ENCODE results near the gene NR1H2. TPM values are rescaled to one million over a fixed set of nuclear protein-coding genes. Genes with fewer than 3 reads are reported as not detected.

Gene NR1H2
- total and polyA plus RNA-seq, 2 experiments from 2014 or later = 41.4 to 55.9 TPM

DNA sequence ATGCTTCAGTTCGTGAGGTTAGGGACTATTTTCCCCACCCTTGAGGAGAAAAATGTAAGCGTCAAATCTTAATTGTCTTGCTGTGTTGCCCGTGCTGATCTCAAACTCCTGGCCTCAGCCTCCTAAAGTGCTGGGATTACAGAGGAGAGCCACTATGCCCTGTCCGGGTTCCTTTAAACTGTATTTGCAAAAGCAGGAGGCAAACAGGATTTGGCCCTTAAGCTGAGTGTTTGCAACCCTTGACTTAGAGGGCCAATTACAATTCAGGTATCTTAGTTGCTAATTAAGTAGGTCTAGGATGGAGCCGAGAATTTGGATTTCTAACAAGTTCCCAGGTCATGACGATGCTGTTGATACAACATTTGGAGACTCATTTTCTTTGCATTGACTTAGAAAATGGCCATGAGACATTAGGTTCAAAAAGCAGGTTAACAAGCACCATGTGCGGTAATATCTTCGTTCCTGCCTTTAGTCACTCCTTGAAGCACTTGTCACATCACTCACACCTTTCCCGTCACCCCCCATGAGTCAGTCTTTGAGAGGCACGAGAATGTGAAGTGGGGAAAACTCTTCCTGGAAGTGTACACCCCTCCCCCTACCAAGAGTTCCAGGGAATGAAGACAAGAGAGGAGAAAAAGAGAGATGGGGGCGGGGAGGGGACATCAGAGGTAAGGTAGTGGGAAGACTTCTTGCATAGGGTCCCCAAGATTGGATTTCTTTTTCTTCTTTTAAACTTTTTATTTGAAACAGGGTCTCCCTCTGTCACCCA lies 13.4 kb upstream of the NR1H2 start:
- Histone ChIP-seq H3K27me3 (no peaks in the 10 kb centered on the region), H2AFZ (no peak overlapping the region), H3K79me2 (no peaks in the 10 kb centered on the region), H3K36me3 (replicated peaks; ENCODE audit: insufficient read depth, low read depth) (no peaks in the 10 kb centered on the region), H3K9me2 (replicated peaks; ENCODE audit: insufficient read depth) (no peaks in the 10 kb centered on the region), H3K4me1 (ENCODE audit: insufficient read depth) (no peaks in the 10 kb centered on the region), H3K4me3 (no peak overlapping the region), H3K4me2 (no peak overlapping the region), H4K20me1 (ENCODE audit: insufficient read depth, poor library complexity, severe bottlenecking) (no peaks in the 10 kb centered on the region), H3K9me3 (ENCODE audit: low read depth) (no peaks in the 10 kb centered on the region), H3K27ac (no peak overlapping the region)
- TF ChIP-seq EZH2phosphoT487 (IDR thresholded peaks at IDR 0.05; ENCODE audit: low read depth, severe bottlenecking, unreplicated experiment) (no peak), EZH2 (IDR thresholded peaks at IDR 0.05; ENCODE audit: borderline replicate concordance) (no peak)
- no peak for DNase-seq (ENCODE audit: low spot score)
- 58% methylated on average over 11 of the region's 11 CpGs for WGBS (ENCODE audit: low lambda C conversion rate, missing lambda C conversion rate)

DNA sequence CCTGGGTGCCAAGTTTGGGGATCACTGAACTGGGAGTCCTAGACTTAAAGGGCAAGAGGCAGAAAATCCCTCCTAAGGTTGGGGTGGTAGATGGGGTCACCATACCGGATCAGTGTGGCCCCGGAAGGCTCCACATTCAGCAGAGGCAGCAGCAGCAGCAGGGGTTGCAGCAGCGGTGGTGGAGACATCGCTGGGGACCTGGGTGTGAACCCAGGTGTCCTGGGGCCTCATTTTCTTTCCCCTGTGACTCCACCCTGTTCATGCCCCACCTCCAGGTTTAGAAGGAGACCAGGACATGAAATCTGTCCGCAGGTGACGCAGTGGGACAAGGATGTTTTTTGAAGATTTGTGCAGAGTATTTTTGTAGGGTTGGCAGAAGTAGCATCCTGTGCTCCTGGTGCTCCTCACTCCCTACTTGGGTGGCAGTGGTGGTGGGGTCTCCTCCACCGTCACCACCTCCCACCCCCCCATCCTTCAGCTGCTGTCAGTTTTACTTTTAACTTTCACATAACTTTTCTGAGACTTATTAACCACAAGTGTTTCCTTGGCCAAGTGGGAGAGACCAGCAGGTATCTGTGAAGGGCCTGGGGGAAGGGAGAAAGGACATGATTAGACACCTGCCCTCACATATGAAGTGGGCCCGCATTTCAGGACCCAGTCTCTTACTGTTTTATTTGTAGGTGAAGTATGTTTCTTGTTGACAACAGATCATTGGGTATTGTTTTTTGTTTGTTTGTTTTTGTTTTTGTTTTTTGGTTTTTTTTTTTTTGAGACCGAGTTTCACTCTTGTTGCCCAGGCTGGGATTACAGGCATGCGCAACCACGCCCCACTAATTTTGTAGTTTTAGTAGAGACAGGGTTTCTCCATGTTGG lies 10.6 kb upstream of the NR1H2 start, which contains the start of gene NAPSA:
Gene NAPSA (minus strand): TSS at position 206 of the 873 bp plus-strand sequence. CDS start 18 bp downstream, at position 188.
- Histone ChIP-seq H3K4me2 (no peak within 1 kb of the TSS), H3K4me3 (no peak within 1 kb of the TSS), H3K4me1 (ENCODE audit: insufficient read depth) (no peaks in the 10 kb centered on the region), H3K27me3 (no peaks in the 10 kb centered on the region), H3K9me3 (ENCODE audit: low read depth) (no peaks in the 10 kb centered on the region), H3K79me2 (no peaks in the 10 kb centered on the region), H2AFZ (no peak within 1 kb of the TSS), H3K36me3 (replicated peaks; ENCODE audit: insufficient read depth, low read depth) (no peaks in the 10 kb centered on the region), H3K9me2 (replicated peaks; ENCODE audit: insufficient read depth) (no peaks in the 10 kb centered on the region), H4K20me1 (ENCODE audit: insufficient read depth, poor library complexity, severe bottlenecking) (no peaks in the 10 kb centered on the region), H3K27ac (no peak within 1 kb of the TSS)
- TF ChIP-seq EZH2phosphoT487 (IDR thresholded peaks at IDR 0.05; ENCODE audit: low read depth, severe bottlenecking, unreplicated experiment) = no peak
- no peak for TF ChIP-seq EZH2 (IDR thresholded peaks at IDR 0.05; ENCODE audit: borderline replicate concordance)
- DNase-seq (ENCODE audit: low spot score) = no peak
- WGBS (ENCODE audit: low lambda C conversion rate, missing lambda C conversion rate) = 90% methylated on average over 11 of the region's 11 CpGs

DNA sequence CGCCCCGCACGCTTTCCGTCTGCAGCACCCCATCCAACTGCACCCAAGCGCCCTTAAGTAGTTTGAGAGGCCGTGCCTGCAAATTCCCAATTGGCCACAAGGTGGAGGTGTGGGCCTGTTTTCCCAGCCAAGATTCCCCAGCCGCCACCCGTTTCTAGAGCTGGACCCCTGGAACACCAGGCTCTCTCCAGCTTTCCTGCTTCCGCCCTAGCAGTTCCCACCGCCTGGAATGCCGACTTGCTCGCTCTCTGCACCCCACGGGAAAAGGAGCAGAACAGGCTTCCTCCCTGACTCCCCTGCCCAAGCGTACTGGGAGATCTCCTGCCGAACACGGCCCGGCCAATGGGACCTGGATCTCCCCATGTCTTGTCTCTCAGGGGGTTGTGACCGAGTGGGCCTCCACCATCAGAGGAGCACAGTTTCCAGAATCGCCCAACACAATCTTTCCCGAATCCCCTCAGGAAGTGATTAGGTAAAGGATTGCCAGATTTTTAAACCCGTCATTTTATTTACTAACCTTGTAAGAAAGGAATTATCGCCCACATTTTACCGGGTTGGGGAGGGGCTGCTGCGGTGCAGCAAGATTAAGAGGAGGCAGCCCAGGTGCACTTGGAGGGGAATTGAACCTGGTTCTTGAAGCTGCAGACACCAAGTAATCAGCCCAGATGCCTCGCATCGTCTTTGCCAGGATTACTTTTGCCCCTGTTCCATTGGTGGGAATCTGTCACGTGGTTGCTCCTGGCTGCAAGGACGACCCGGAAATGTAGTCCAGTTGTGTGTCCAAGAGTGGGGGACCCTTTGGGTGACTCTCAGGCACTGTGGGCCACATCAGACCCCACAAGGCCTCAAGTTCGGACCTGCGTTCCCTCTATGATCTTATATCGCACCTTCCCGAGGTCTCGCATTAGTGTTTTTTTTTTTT lies 7.3 kb upstream of the NR1H2 start:
- Histone ChIP-seq H3K27ac (peak overlapping the region; percentile 86), H4K20me1 (ENCODE audit: insufficient read depth, poor library complexity, severe bottlenecking) (no peaks in the 10 kb centered on the region), H3K9me3 (ENCODE audit: low read depth) (no peaks in the 10 kb centered on the region), H2AFZ (peak overlapping the region; percentile 98), H3K27me3 (no peaks in the 10 kb centered on the region), H3K4me2 (peak overlapping the region; percentile 95), H3K4me1 (ENCODE audit: insufficient read depth) (no peaks in the 10 kb centered on the region), H3K4me3 (peak overlapping the region; percentile 71), H3K36me3 (replicated peaks; ENCODE audit: insufficient read depth, low read depth) (no peaks in the 10 kb centered on the region), H3K79me2 (no peaks in the 10 kb centered on the region), H3K9me2 (replicated peaks; ENCODE audit: insufficient read depth) (no peaks in the 10 kb centered on the region)
- TF ChIP-seq EZH2phosphoT487 (IDR thresholded peaks at IDR 0.05; ENCODE audit: low read depth, severe bottlenecking, unreplicated experiment) (no peak), EZH2 (IDR thresholded peaks at IDR 0.05; ENCODE audit: borderline replicate concordance) (no peak)
- TF ChIP-seq, protein P1, sequence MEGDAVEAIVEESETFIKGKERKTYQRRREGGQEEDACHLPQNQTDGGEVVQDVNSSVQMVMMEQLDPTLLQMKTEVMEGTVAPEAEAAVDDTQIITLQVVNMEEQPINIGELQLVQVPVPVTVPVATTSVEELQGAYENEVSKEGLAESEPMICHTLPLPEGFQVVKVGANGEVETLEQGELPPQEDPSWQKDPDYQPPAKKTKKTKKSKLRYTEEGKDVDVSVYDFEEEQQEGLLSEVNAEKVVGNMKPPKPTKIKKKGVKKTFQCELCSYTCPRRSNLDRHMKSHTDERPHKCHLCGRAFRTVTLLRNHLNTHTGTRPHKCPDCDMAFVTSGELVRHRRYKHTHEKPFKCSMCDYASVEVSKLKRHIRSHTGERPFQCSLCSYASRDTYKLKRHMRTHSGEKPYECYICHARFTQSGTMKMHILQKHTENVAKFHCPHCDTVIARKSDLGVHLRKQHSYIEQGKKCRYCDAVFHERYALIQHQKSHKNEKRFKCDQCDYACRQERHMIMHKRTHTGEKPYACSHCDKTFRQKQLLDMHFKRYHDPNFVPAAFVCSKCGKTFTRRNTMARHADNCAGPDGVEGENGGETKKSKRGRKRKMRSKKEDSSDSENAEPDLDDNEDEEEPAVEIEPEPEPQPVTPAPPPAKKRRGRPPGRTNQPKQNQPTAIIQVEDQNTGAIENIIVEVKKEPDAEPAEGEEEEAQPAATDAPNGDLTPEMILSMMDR (IDR thresholded peaks at IDR 0.05; ENCODE audit: poor library complexity) = peak; percentile 91
- peak; percentile 87 for DNase-seq (ENCODE audit: low spot score)
- WGBS (ENCODE audit: low lambda C conversion rate, missing lambda C conversion rate) = 11% methylated on average over 33 of the region's 34 CpGs

DNA sequence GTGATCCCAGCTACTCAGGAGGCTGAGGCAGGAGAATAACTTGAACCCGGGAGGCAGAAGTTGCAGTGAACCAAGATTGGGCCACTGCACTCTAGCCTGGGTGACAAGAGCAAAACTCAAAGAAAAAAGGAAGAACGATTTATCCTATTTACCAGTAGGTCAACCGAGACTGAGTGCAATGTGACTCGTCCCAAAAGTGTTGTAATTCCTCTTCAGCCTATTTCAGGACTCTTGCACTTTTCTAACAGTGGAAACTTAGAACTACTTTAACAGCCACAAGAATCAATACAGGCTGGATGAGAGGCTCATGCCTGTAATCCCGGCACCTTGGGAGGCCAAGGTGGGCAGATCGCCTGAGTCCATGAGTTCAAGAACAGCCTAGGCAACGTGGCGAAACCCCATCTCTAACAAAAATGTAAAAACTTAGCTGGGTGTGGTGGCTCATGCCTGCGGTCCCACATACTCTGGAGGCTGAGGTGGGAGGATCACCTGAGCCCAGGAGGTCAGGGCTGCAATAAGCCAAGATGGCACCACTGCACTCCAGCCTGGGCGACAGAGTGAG lies 4.3 kb upstream of the NR1H2 start:
- H3K4me3 ChIP-seq = no peak overlapping the region
- TF ChIP-seq, protein P1 (IDR thresholded peaks at IDR 0.05; ENCODE audit: poor library complexity) = no peak
- no peak for TF ChIP-seq EZH2 (IDR thresholded peaks at IDR 0.05; ENCODE audit: borderline replicate concordance)
- TF ChIP-seq EZH2phosphoT487 (IDR thresholded peaks at IDR 0.05; ENCODE audit: low read depth, severe bottlenecking, unreplicated experiment) = no peak
- H2AFZ ChIP-seq = no peak overlapping the region
- no peaks in the 10 kb centered on the region for H3K9me2 ChIP-seq (replicated peaks; ENCODE audit: insufficient read depth)
- peaks cover 2% of the 10 kb centered on the region for H4K20me1 ChIP-seq (ENCODE audit: insufficient read depth, poor library complexity, severe bottlenecking)
- H3K79me2 ChIP-seq = no peaks in the 10 kb centered on the region
- WGBS (ENCODE audit: low lambda C conversion rate, missing lambda C conversion rate) = 86% methylated on average over 10 of the region's 10 CpGs
- no peak for DNase-seq (ENCODE audit: low spot score)
- no peaks in the 10 kb centered on the region for H3K36me3 ChIP-seq (replicated peaks; ENCODE audit: insufficient read depth, low read depth)
- no peaks in the 10 kb centered on the region for H3K27me3 ChIP-seq
- no peaks in the 10 kb centered on the region for H3K9me3 ChIP-seq (ENCODE audit: low read depth)
- no peak overlapping the region for H3K4me2 ChIP-seq
- H3K4me1 ChIP-seq (ENCODE audit: insufficient read depth) = no peaks in the 10 kb centered on the region
- H3K27ac ChIP-seq = no peak overlapping the region
